Karpas-422 (cell line): ENCODE data around the gene PALLD. TPM values are rescaled to one million over a fixed set of nuclear protein-coding genes. Genes with fewer than 3 reads are reported as not detected.

Experiments
- DNase-seq: peaks from one replicate; pipeline ENCODE4 v3.0.0-alpha.2; 2015
- H2AFZ ChIP-seq: fragments of 200-600 bp; sonication (generic); 2 replicates; pipeline ENCODE4 v1.6.1; 2014; ENCODE audit warnings: antibody characterized with exemption, low read length, mixed read lengths
- H3K27ac ChIP-seq: fragments of 200-600 bp; sonication (generic); 2 replicates; pipeline ENCODE4 v1.5.1; 2014; ENCODE audit warnings: mild to moderate bottlenecking, low read length, moderate library complexity
- H3K27me3 ChIP-seq: fragments of 200-600 bp; sonication (generic); 2 replicates; pipeline ENCODE4 v1.6.1; 2014; ENCODE audit warnings: low read length, mixed read lengths
- H3K36me3 ChIP-seq: fragments of 200-600 bp; sonication (generic); 2 replicates; pipeline ENCODE4 v1.6.1; 2014; ENCODE audit warnings: low read length, mixed read lengths; ENCODE audit not compliant: insufficient read depth
- H3K4me1 ChIP-seq: fragments of 200-600 bp; sonication (generic); 2 replicates; pipeline ENCODE4 v1.6.1; 2014; ENCODE audit warnings: mild to moderate bottlenecking, low read length, mixed read lengths
- H3K4me2 ChIP-seq: fragments of 200-600 bp; sonication (generic); 2 replicates; pipeline ENCODE4 v1.6.1; 2014; ENCODE audit warnings: low read length, low read depth, mild to moderate bottlenecking; ENCODE audit not compliant: poor library complexity, severe bottlenecking
- H3K4me3 ChIP-seq: fragments of 200-600 bp; sonication (generic); 2 replicates; pipeline ENCODE4 v1.5.1; 2014; ENCODE audit warnings: mild to moderate bottlenecking, antibody characterized with exemption, low read length, mixed read lengths
- H3K79me2 ChIP-seq: fragments of 200-600 bp; sonication (generic); 2 replicates; pipeline ENCODE4 v1.6.1; 2014; ENCODE audit warnings: mild to moderate bottlenecking, low read length, mixed read lengths
- H3K9ac ChIP-seq: fragments of 200-600 bp; sonication (generic); 2 replicates; pipeline ENCODE4 v1.6.0; 2014; ENCODE audit warnings: low read length
- H3K9me2 ChIP-seq: fragments of 200-600 bp; sonication (generic), shearing (Covaris generic); replicated peaks from 2 replicates; pipeline ENCODE4 v1.6.0; 2014; ENCODE audit warnings: mild to moderate bottlenecking, low read length, moderate library complexity; ENCODE audit not compliant: insufficient read depth
- H3K9me3 ChIP-seq: fragments of 300-700, 200-600 bp; sonication (generic); 2 replicates; pipeline ENCODE4 v1.6.1; 2014; ENCODE audit warnings: low read length, mixed read lengths
- H4K20me1 ChIP-seq: fragments of 200-600 bp; sonication (generic); 2 replicates; pipeline ENCODE4 v1.6.1; 2014; ENCODE audit warnings: mild to moderate bottlenecking, antibody characterized with exemption, low read length, low read depth; ENCODE audit not compliant: insufficient read depth
- total RNA-seq: library from RNA; depleted of rRNA; stranded (reverse); fragments of >200 nt; shearing (Covaris generic); gene quantifications from 2 replicates; pipeline ENCODE4 v1.2.3, GENCODE V29; 2014; ENCODE audit warnings: low replicate concordance

Gene PALLD
- total RNA-seq, 1 experiment from 2014 or later = 0.71 TPM

- DNase-seq = no peak
- H4K20me1 ChIP-seq = no peaks in the 10 kb centered on the region
- H3K4me1 ChIP-seq = no peaks in the 10 kb centered on the region
- H3K79me2 ChIP-seq = no peaks in the 10 kb centered on the region
- H3K9me3 ChIP-seq = no peaks in the 10 kb centered on the region
- no peak overlapping the region for H3K9ac ChIP-seq
- H3K9me2 ChIP-seq = no peaks in the 10 kb centered on the region
- no peaks in the 10 kb centered on the region for H3K36me3 ChIP-seq
- H2AFZ ChIP-seq = no peak overlapping the region
- H3K27me3 ChIP-seq = no peaks in the 10 kb centered on the region
- H3K4me2 ChIP-seq = no peak overlapping the region
- no peak overlapping the region for H3K27ac ChIP-seq
- H3K4me3 ChIP-seq = no peak overlapping the region
Observed at GRCh38 chr4:168755598-168756477, 259.0 kb downstream of the PALLD start.

GRCh38 chr4:168757500-168757899 is 260.6 kb downstream of the PALLD start:
- H3K9ac ChIP-seq = no peak overlapping the region

GRCh38 chr4:168758351-168758876 is 261.6 kb downstream of the PALLD start:
- H3K79me2 ChIP-seq = no peaks in the 10 kb centered on the region
- H3K36me3 ChIP-seq = no peaks in the 10 kb centered on the region
- H3K9me2 ChIP-seq = no peaks in the 10 kb centered on the region
- no peak for DNase-seq
- H3K4me1 ChIP-seq = no peaks in the 10 kb centered on the region
- H3K4me2 ChIP-seq = no peak overlapping the region
- H2AFZ ChIP-seq = no peak overlapping the region
- H3K4me3 ChIP-seq = no peak overlapping the region
- no peak overlapping the region for H3K27ac ChIP-seq
- H3K9ac ChIP-seq = no peak overlapping the region
- H3K27me3 ChIP-seq = no peaks in the 10 kb centered on the region
- H4K20me1 ChIP-seq = no peaks in the 10 kb centered on the region
- H3K9me3 ChIP-seq = no peaks in the 10 kb centered on the region

More at GRCh38 chr4:168757500-168757899, 260.6 kb downstream of the PALLD start:
- Histone ChIP-seq H3K79me2 (no peaks in the 10 kb centered on the region), H3K4me3 (no peak overlapping the region), H4K20me1 (no peaks in the 10 kb centered on the region), H3K4me2 (no peak overlapping the region), H3K27me3 (no peaks in the 10 kb centered on the region), H3K9me2 (no peaks in the 10 kb centered on the region), H3K27ac (no peak overlapping the region), H3K9me3 (no peaks in the 10 kb centered on the region), H2AFZ (no peak overlapping the region), H3K4me1 (no peaks in the 10 kb centered on the region), H3K36me3 (no peaks in the 10 kb centered on the region)
- DNase-seq = no peak

- Histone ChIP-seq H4K20me1 (no peaks in the 10 kb centered on the region), H3K36me3 (no peaks in the 10 kb centered on the region), H2AFZ (no peak overlapping the region), H3K4me2 (no peak overlapping the region), H3K9me3 (no peaks in the 10 kb centered on the region), H3K9ac (no peak overlapping the region), H3K4me3 (no peak overlapping the region), H3K9me2 (no peaks in the 10 kb centered on the region), H3K79me2 (no peaks in the 10 kb centered on the region), H3K27ac (no peak overlapping the region), H3K4me1 (no peaks in the 10 kb centered on the region), H3K27me3 (no peaks in the 10 kb centered on the region)
- no peak for DNase-seq
Observed at GRCh38 chr4:168759321-168759720, 262.5 kb downstream of the PALLD start.

GRCh38 chr4:168759959-168760527 is 263.2 kb downstream of the PALLD start:
- Histone ChIP-seq H3K36me3 (no peaks in the 10 kb centered on the region), H3K4me3 (no peak overlapping the region), H4K20me1 (no peaks in the 10 kb centered on the region), H3K27ac (no peak overlapping the region), H3K9ac (no peak overlapping the region), H3K4me1 (no peaks in the 10 kb centered on the region), H2AFZ (no peak overlapping the region), H3K79me2 (no peaks in the 10 kb centered on the region), H3K27me3 (no peaks in the 10 kb centered on the region), H3K4me2 (no peak overlapping the region), H3K9me3 (no peaks in the 10 kb centered on the region), H3K9me2 (no peaks in the 10 kb centered on the region)
- DNase-seq = no peak

DNA sequence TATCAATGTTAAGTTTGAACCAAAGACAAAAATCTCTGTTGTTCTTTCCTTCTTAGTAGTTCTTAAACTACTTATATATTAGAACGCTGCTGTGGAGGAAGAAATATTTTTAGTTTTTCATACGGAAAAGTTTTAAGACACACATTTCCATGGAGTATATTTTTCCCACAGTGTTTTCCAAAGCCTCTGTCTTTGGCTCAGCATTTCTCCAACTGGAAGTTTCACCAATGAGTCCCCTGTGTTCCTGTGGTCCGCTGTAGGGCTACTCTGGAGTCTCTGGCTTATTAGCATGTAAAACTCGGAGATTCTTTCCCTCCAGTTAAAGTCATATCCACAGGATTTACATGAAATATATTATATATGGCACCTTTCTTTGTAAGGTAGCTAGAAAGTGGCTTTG is 264.2 kb downstream of the PALLD start:
- H3K4me3 ChIP-seq = no peak overlapping the region
- no peak overlapping the region for H3K9ac ChIP-seq
- no peak for DNase-seq
- H3K27ac ChIP-seq = no peak overlapping the region
- no peaks in the 10 kb centered on the region for H3K9me2 ChIP-seq
- H2AFZ ChIP-seq = no peak overlapping the region
- H3K9me3 ChIP-seq = no peaks in the 10 kb centered on the region
- no peaks in the 10 kb centered on the region for H3K36me3 ChIP-seq
- no peak overlapping the region for H3K4me2 ChIP-seq
- H4K20me1 ChIP-seq = no peaks in the 10 kb centered on the region
- no peaks in the 10 kb centered on the region for H3K4me1 ChIP-seq
- no peaks in the 10 kb centered on the region for H3K79me2 ChIP-seq
- H3K27me3 ChIP-seq = no peaks in the 10 kb centered on the region

GRCh38 chr4:168765322-168765721 is 268.5 kb downstream of the PALLD start:
- H3K9me3 ChIP-seq = no peaks in the 10 kb centered on the region
- H3K4me2 ChIP-seq = no peak overlapping the region
- no peak overlapping the region for H2AFZ ChIP-seq
- no peaks in the 10 kb centered on the region for H3K79me2 ChIP-seq
- H3K9ac ChIP-seq = no peak overlapping the region
- no peaks in the 10 kb centered on the region for H3K4me1 ChIP-seq
- H3K4me3 ChIP-seq = no peak overlapping the region
- no peaks in the 10 kb centered on the region for H3K9me2 ChIP-seq
- no peaks in the 10 kb centered on the region for H3K36me3 ChIP-seq
- DNase-seq = no peak
- H3K27ac ChIP-seq = no peak overlapping the region
- no peaks in the 10 kb centered on the region for H4K20me1 ChIP-seq
- H3K27me3 ChIP-seq = no peaks in the 10 kb centered on the region

GRCh38 chr4:168765726-168766125 is 268.9 kb downstream of the PALLD start:
- no peak overlapping the region for H3K4me2 ChIP-seq
- no peak overlapping the region for H3K27ac ChIP-seq
- H3K9me3 ChIP-seq = no peaks in the 10 kb centered on the region
- H2AFZ ChIP-seq = no peak overlapping the region
- DNase-seq = no peak
- no peaks in the 10 kb centered on the region for H3K27me3 ChIP-seq
- H3K9ac ChIP-seq = no peak overlapping the region
- H4K20me1 ChIP-seq = no peaks in the 10 kb centered on the region
- no peaks in the 10 kb centered on the region for H3K4me1 ChIP-seq
- H3K4me3 ChIP-seq = no peak overlapping the region
- H3K36me3 ChIP-seq = no peaks in the 10 kb centered on the region
- H3K9me2 ChIP-seq = no peaks in the 10 kb centered on the region
- H3K79me2 ChIP-seq = no peaks in the 10 kb centered on the region
